ENCODE results near the gene CNMD. TPM values are rescaled to one million over a fixed set of nuclear protein-coding genes. Genes with fewer than 3 reads are reported as not detected.

Gene CNMD
- polyA plus RNA-seq, 1 of the 3 experiments (the other 2 are of a cell fraction) = not detected

DNA sequence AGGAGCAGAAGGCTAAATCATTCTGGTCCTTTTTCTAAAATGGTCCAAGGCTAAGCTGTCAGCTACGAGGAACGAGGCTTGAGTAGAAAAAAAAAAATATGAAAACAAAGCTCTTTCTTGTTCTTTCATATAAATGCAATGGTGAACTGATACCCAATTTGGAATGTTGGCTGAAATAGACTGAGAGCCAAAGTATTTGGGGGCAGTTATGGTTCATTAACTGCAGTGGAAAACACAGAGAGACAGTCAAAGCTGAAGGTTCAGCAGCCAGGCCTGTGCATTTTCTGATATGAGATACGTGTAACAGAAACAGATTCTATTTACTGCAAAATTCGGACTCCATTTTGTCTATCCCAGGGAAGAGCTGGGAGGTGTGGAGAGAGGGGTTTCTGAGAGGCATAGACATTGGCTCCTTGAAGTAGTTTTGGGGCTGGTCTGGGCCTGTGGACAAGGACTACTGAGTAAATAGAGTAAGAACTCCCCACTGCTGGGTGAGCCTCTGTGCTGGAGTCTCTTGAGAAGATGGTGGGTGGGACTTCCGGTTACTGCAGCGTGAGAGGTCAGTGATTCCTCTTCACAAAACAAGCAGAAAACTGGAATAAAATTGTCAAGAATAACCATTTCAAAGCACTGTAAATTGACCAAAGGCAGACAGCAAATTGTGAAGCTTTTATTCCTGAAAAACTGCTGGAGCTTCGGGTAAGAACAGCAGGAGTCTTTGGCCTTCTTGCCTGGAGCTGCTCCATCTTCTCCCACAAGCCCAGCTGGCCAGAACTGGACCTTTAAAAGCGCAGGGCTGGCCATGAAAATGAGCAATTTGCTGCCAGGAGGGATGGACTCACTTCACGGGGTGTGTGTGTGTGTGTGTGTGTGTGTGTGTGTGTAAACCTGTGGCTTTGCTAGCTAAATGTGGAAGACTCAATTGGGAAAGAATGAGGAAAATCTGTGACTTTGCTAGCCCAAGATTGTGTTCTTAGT is 43.1 kb upstream of the CNMD start:
- no peak for DNase-seq
- no peaks in the 10 kb centered on the region for H3F3A ChIP-seq (replicated peaks; ENCODE audit: insufficient read depth)
- H3K79me2 ChIP-seq (ENCODE audit: insufficient read depth) = no peaks in the 10 kb centered on the region
- CTCF ChIA-PET = interaction anchor here (0.5 to 1.9 kb wide), 7 partner anchors 14 to 700 kb away, joined by 3 to 5 read pairs (median 3); no protein-coding TSS in a partner anchor
- POLR2A ChIA-PET = no interaction called here
- TF ChIP-seq EP300 (IDR thresholded peaks at IDR 0.05; ENCODE audit: borderline replicate concordance in 1 of 2, low read depth in 1 of 2, low read length in 1 of 2) (no peak), TEAD4 (IDR thresholded peaks at IDR 0.05; ENCODE audit: borderline replicate concordance, insufficient read depth) (no peak)
- H3K4me3 ChIP-seq (ENCODE audit: low read depth in 2 of 2, low read length in 1 of 2) = no peak overlapping the region
- no peaks in the 10 kb centered on the region for H3K36me3 ChIP-seq (replicated peaks in 1 of 2; ENCODE audit: control insufficient read depth in 1 of 2, insufficient read depth in 2 of 2, low read length in 1 of 2)
- H3K27me3 ChIP-seq (ENCODE audit: insufficient read depth) = no peaks in the 10 kb centered on the region
- H3K9me3 ChIP-seq = no peaks in the 10 kb centered on the region
- H3K9ac ChIP-seq = no peak overlapping the region
- 57% methylated on average over 9 of the region's 9 CpGs for WGBS (ENCODE audit: low lambda C conversion rate)
- H3K4me2 ChIP-seq = no peak overlapping the region
- no peaks in the 10 kb centered on the region for H3K9me2 ChIP-seq
- no peak overlapping the region for H2AFZ ChIP-seq (ENCODE audit: low read depth)
- H3K4me1 ChIP-seq (ENCODE audit: control insufficient read depth in 1 of 2, insufficient read depth in 2 of 2, low read depth in 1 of 2, low read length in 1 of 2) = peaks cover 0 to 7% of the 10 kb centered on the region in 2 experiments; a peak in 1 of 4 replicates
- no peaks in the 10 kb centered on the region for H4K20me1 ChIP-seq (ENCODE audit: insufficient read depth)
- H3K27ac ChIP-seq (ENCODE audit: low read depth in 2 of 2, low read length in 1 of 2) = no peak overlapping the region

- Histone ChIP-seq H3K4me1 (ENCODE audit: control insufficient read depth in 1 of 2, insufficient read depth in 2 of 2, low read depth in 1 of 2, low read length in 1 of 2) (peaks cover 0 to 7% of the 10 kb centered on the region in 2 experiments; a peak in 1 of 4 replicates), H3K4me2 (no peak overlapping the region), H4K20me1 (ENCODE audit: insufficient read depth) (no peaks in the 10 kb centered on the region), H3K9ac (no peak overlapping the region), H3K36me3 (replicated peaks in 1 of 2; ENCODE audit: control insufficient read depth in 1 of 2, insufficient read depth in 2 of 2, low read length in 1 of 2) (no peaks in the 10 kb centered on the region), H3K9me2 (no peaks in the 10 kb centered on the region), H3K27ac (ENCODE audit: low read depth in 2 of 2, low read length in 1 of 2) (no peak overlapping the region), H3K79me2 (ENCODE audit: insufficient read depth) (no peaks in the 10 kb centered on the region), H3K4me3 (ENCODE audit: low read depth in 2 of 2, low read length in 1 of 2) (no peak overlapping the region), H2AFZ (ENCODE audit: low read depth) (no peak overlapping the region), H3K27me3 (ENCODE audit: insufficient read depth) (no peaks in the 10 kb centered on the region), H3F3A (replicated peaks; ENCODE audit: insufficient read depth) (no peaks in the 10 kb centered on the region), H3K9me3 (no peaks in the 10 kb centered on the region)
- no peak for DNase-seq
- CTCF ChIA-PET = interaction anchor here (1.5 kb wide), 1 partner anchor 31 kb away, joined by 3 read pairs; no protein-coding TSS in a partner anchor
- WGBS (ENCODE audit: low lambda C conversion rate) = 4% methylated on average over 2 of the region's 2 CpGs
- TF ChIP-seq NRF1 (IDR thresholded peaks at IDR 0.05; ENCODE audit: low read depth, low read length) = no peak
- TF ChIP-seq RAD21 (IDR thresholded peaks at IDR 0.05; ENCODE audit: low read length) = no peak
- TF ChIP-seq MXI1 (IDR thresholded peaks at IDR 0.05; ENCODE audit: low read depth, low read length) = no peak
- TF ChIP-seq SIN3A (IDR thresholded peaks at IDR 0.05; ENCODE audit: borderline replicate concordance, low read depth, low read length) = no peak
- POLR2A ChIA-PET = no interaction called here
These were observed 41.0 kb upstream of the CNMD start for GRCh38 chr13:52780611-52781010.

- H3K79me2 ChIP-seq (ENCODE audit: insufficient read depth) = no peaks in the 10 kb centered on the region
- H3K27me3 ChIP-seq (ENCODE audit: insufficient read depth) = no peaks in the 10 kb centered on the region
- no peak overlapping the region for H3K4me2 ChIP-seq
- no peak for DNase-seq
- no peak overlapping the region for H2AFZ ChIP-seq (ENCODE audit: low read depth)
- CTCF ChIA-PET = interaction anchor here (1.0 to 1.5 kb wide), 4 partner anchors 12 to 63 kb away, joined by 3 to 4 read pairs (median 3); no protein-coding TSS in a partner anchor
- H3K36me3 ChIP-seq (replicated peaks in 1 of 2; ENCODE audit: control insufficient read depth in 1 of 2, insufficient read depth in 2 of 2, low read length in 1 of 2) = no peaks in the 10 kb centered on the region
- H3K4me1 ChIP-seq (ENCODE audit: control insufficient read depth in 1 of 2, insufficient read depth in 2 of 2, low read depth in 1 of 2, low read length in 1 of 2) = peaks cover 0 to 7% of the 10 kb centered on the region in 2 experiments; a peak in 1 of 4 replicates
- no peak overlapping the region for H3K27ac ChIP-seq (ENCODE audit: low read depth in 2 of 2, low read length in 1 of 2)
- H3F3A ChIP-seq (replicated peaks; ENCODE audit: insufficient read depth) = no peaks in the 10 kb centered on the region
- H3K4me3 ChIP-seq (ENCODE audit: low read depth in 2 of 2, low read length in 1 of 2) = no peak overlapping the region
- no peaks in the 10 kb centered on the region for H3K9me3 ChIP-seq
- TF ChIP-seq GABPA (IDR thresholded peaks at IDR 0.05; ENCODE audit: low read depth) = no peak
- no peak for TF ChIP-seq NFIC (IDR thresholded peaks at IDR 0.05; ENCODE audit: borderline replicate concordance)
- TF ChIP-seq FOXJ3 (CRISPR knock-in tag; IDR thresholded peaks at IDR 0.05) = no peak
- no peak for TF ChIP-seq POLR2AphosphoS5 (IDR thresholded peaks at IDR 0.05; ENCODE audit: low read depth, low read length)
- no peak for TF ChIP-seq MXI1 (IDR thresholded peaks at IDR 0.05; ENCODE audit: low read depth, low read length)
- no peak for TF ChIP-seq FOXM1 (IDR thresholded peaks at IDR 0.05; ENCODE audit: low read depth)
- no peak overlapping the region for H3K9ac ChIP-seq
- H4K20me1 ChIP-seq (ENCODE audit: insufficient read depth) = no peaks in the 10 kb centered on the region
- POLR2A ChIA-PET = no interaction called here
- WGBS (ENCODE audit: low lambda C conversion rate) = 42% methylated on average over 3 of the region's 4 CpGs
- no peaks in the 10 kb centered on the region for H3K9me2 ChIP-seq
These were observed 40.5 kb upstream of the CNMD start for GRCh38 chr13:52780092-52780491.
